H1 (cell line): ENCODE data around the gene DOCK9. TPM values are rescaled to one million over a fixed set of nuclear protein-coding genes. Genes with fewer than 3 reads are reported as not detected.

Experiments
- EGR1 ChIP-seq: IDR thresholded peaks from 2 replicates; pipeline ENCODE4 v1.6.1; 2011; ENCODE audit warnings: low read depth, low read length, borderline replicate concordance
- EP300 ChIP-seq, 2 experiments: IDR thresholded peaks; 1 replicate in 1 of 2; 2 replicates in 1 of 2; pipeline ENCODE4 v1.6.1; 2011 to 2012; ENCODE audit warnings: low read depth in 2 of 2, low read length in 2 of 2, mild to moderate bottlenecking in 2 of 2, borderline replicate concordance in 1 of 2, inconsistent platforms in 1 of 2, moderate library complexity in 1 of 2
- POLR2AphosphoS5 ChIP-seq: IDR thresholded peaks from 2 replicates; pipeline ENCODE4 v1.6.1; 2011; ENCODE audit warnings: low read depth, low read length
- POU5F1 ChIP-seq: IDR thresholded peaks from 2 replicates; pipeline ENCODE4 v1.6.1; 2011; ENCODE audit warnings: low read depth, mild to moderate bottlenecking, low read length, moderate library complexity
- ZNF274 ChIP-seq: IDR thresholded peaks from 2 replicates; pipeline ENCODE4 v1.7.0; 2012; ENCODE audit warnings: low read length, borderline replicate concordance; ENCODE audit errors: extremely low read depth
- polyA plus RNA-seq, 7 experiments: library from polyadenylated mRNA; depleted of rRNA in 3 of 7; stranded (reverse) in 5 of 7; unstranded in 2 of 7; fragments of >200 nt in 5 of 7; fragments of 200-250 nt in 2 of 7; gene quantifications; 1 replicate in 5 of 7; 2 replicates in 1 of 7; 4 replicates in 1 of 7; pipeline versions ENCODE4 v1.2.1 to v1.2.3, GENCODE V29; 2011 to 2013; ENCODE audit warnings: missing spikeins in 2 of 7, mixed read lengths in 2 of 7
- total RNA-seq: library from RNA; stranded (reverse); fragmentation: NEBNext Ultra II Directional; extraction: Animal tissue kit (Norgen Biotek cat#: 25700); gene quantifications from 2 replicates; pipeline ENCODE4 v1.2.1, GENCODE V29; 2021
- TF ChIP-seq, protein P1 (sequence below): fragments of 300-600 bp; sonication (generic); IDR thresholded peaks from 2 replicates; pipeline ENCODE4 v1.7.1; 2012; ENCODE audit warnings: low read length, moderate library complexity, mild to moderate bottlenecking, inconsistent platforms; ENCODE audit not compliant: insufficient replicate concordance
- TF ChIP-seq, protein P2 (sequence below): IDR thresholded peaks from 2 replicates; pipeline ENCODE4 v1.6.1; 2011; ENCODE audit warnings: low read depth, mild to moderate bottlenecking, low read length; ENCODE audit not compliant: insufficient read depth

The DOCK9 gene
- total and polyA plus RNA-seq, 2 of the 8 experiments (the other 6 are each of a cell fraction or from before 2014, with no cell fraction given) = 21.6 to 31.5 TPM

GRCh38 chr13:98985591-98985990 lies 7.7 kb upstream of the DOCK9 start (continued):
- TF ChIP-seq, protein P1, sequence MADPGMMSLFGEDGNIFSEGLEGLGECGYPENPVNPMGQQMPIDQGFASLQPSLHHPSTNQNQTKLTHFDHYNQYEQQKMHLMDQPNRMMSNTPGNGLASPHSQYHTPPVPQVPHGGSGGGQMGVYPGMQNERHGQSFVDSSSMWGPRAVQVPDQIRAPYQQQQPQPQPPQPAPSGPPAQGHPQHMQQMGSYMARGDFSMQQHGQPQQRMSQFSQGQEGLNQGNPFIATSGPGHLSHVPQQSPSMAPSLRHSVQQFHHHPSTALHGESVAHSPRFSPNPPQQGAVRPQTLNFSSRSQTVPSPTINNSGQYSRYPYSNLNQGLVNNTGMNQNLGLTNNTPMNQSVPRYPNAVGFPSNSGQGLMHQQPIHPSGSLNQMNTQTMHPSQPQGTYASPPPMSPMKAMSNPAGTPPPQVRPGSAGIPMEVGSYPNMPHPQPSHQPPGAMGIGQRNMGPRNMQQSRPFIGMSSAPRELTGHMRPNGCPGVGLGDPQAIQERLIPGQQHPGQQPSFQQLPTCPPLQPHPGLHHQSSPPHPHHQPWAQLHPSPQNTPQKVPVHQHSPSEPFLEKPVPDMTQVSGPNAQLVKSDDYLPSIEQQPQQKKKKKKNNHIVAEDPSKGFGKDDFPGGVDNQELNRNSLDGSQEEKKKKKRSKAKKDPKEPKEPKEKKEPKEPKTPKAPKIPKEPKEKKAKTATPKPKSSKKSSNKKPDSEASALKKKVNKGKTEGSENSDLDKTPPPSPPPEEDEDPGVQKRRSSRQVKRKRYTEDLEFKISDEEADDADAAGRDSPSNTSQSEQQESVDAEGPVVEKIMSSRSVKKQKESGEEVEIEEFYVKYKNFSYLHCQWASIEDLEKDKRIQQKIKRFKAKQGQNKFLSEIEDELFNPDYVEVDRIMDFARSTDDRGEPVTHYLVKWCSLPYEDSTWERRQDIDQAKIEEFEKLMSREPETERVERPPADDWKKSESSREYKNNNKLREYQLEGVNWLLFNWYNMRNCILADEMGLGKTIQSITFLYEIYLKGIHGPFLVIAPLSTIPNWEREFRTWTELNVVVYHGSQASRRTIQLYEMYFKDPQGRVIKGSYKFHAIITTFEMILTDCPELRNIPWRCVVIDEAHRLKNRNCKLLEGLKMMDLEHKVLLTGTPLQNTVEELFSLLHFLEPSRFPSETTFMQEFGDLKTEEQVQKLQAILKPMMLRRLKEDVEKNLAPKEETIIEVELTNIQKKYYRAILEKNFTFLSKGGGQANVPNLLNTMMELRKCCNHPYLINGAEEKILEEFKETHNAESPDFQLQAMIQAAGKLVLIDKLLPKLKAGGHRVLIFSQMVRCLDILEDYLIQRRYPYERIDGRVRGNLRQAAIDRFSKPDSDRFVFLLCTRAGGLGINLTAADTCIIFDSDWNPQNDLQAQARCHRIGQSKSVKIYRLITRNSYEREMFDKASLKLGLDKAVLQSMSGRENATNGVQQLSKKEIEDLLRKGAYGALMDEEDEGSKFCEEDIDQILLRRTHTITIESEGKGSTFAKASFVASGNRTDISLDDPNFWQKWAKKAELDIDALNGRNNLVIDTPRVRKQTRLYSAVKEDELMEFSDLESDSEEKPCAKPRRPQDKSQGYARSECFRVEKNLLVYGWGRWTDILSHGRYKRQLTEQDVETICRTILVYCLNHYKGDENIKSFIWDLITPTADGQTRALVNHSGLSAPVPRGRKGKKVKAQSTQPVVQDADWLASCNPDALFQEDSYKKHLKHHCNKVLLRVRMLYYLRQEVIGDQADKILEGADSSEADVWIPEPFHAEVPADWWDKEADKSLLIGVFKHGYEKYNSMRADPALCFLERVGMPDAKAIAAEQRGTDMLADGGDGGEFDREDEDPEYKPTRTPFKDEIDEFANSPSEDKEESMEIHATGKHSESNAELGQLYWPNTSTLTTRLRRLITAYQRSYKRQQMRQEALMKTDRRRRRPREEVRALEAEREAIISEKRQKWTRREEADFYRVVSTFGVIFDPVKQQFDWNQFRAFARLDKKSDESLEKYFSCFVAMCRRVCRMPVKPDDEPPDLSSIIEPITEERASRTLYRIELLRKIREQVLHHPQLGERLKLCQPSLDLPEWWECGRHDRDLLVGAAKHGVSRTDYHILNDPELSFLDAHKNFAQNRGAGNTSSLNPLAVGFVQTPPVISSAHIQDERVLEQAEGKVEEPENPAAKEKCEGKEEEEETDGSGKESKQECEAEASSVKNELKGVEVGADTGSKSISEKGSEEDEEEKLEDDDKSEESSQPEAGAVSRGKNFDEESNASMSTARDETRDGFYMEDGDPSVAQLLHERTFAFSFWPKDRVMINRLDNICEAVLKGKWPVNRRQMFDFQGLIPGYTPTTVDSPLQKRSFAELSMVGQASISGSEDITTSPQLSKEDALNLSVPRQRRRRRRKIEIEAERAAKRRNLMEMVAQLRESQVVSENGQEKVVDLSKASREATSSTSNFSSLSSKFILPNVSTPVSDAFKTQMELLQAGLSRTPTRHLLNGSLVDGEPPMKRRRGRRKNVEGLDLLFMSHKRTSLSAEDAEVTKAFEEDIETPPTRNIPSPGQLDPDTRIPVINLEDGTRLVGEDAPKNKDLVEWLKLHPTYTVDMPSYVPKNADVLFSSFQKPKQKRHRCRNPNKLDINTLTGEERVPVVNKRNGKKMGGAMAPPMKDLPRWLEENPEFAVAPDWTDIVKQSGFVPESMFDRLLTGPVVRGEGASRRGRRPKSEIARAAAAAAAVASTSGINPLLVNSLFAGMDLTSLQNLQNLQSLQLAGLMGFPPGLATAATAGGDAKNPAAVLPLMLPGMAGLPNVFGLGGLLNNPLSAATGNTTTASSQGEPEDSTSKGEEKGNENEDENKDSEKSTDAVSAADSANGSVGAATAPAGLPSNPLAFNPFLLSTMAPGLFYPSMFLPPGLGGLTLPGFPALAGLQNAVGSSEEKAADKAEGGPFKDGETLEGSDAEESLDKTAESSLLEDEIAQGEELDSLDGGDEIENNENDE = no peak
- TF ChIP-seq EP300 (IDR thresholded peaks at IDR 0.05; ENCODE audit: borderline replicate concordance in 1 of 2, low read depth in 2 of 2, low read length in 2 of 2) = no peak
- TF ChIP-seq EGR1 = no peak
- TF ChIP-seq POU5F1 = no peak
- TF ChIP-seq ZNF274 = no peak
- TF ChIP-seq, protein P2, sequence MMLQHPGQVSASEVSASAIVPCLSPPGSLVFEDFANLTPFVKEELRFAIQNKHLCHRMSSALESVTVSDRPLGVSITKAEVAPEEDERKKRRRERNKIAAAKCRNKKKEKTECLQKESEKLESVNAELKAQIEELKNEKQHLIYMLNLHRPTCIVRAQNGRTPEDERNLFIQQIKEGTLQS = no peak
- TF ChIP-seq POLR2AphosphoS5 = no peak
